CD14-positive monocyte (primary cell): Measurements from ENCODE around the gene ANKRD9. TPM values are rescaled to one million over a fixed set of nuclear protein-coding genes. Genes with fewer than 3 reads are reported as not detected.

Source experiments
- DNase-seq, 3 donors: peaks; one replicate each; pipeline ENCODE4 v3.0.0-alpha.2; 2011 to 2022
- H2AFZ ChIP-seq: 2 replicates; pipeline ENCODE4 v1.6.0; 2012; ENCODE audit warnings: mild to moderate bottlenecking, low read depth, low read length, inconsistent platforms; ENCODE audit not compliant: insufficient read depth, poor library complexity, severe bottlenecking
- H3K27ac ChIP-seq, 2 donors: 1 replicate in 1 of 2; 2 replicates in 1 of 2; pipeline ENCODE4 v1.5.1; 2012 to 2013; ENCODE audit warnings: low read length in 2 of 2, control low read depth in 1 of 2, inconsistent platforms in 1 of 2, low read depth in 1 of 2, mild to moderate bottlenecking in 1 of 2
- H3K27me3 ChIP-seq, 2 donors: one replicate each; pipeline versions ENCODE4 v1.6.0 to v1.6.1; 2011 to 2013; ENCODE audit warnings: low read length in 2 of 2; ENCODE audit not compliant: control insufficient read depth in 2 of 2, insufficient read depth in 2 of 2
- H3K36me3 ChIP-seq, 2 donors: replicated peaks in 1 of 2; 1 replicate in 1 of 2; 2 replicates in 1 of 2; pipeline versions ENCODE4 v1.5.1 to v1.6.1; 2012 to 2013; ENCODE audit warnings: low read length in 2 of 2, control low read depth in 1 of 2, inconsistent platforms in 1 of 2, mild to moderate bottlenecking in 1 of 2; ENCODE audit not compliant: insufficient read depth in 2 of 2, control insufficient read depth in 1 of 2
- H3K4me1 ChIP-seq, 2 donors: 1 replicate in 1 of 2; 2 replicates in 1 of 2; pipeline versions ENCODE4 v1.5.1 to v1.6.1; 2012 to 2013; ENCODE audit warnings: low read length in 2 of 2, control low read depth in 1 of 2, inconsistent platforms in 1 of 2, mild to moderate bottlenecking in 1 of 2, moderate library complexity in 1 of 2; ENCODE audit not compliant: insufficient read depth in 2 of 2, control insufficient read depth in 1 of 2
- H3K4me2 ChIP-seq: replicated peaks from 2 replicates; pipeline ENCODE3; 2012; ENCODE audit warnings: low read length, moderate library complexity, mild to moderate bottlenecking; ENCODE audit not compliant: poor library complexity, severe bottlenecking; ENCODE audit errors: extremely low read depth
- H3K4me3 ChIP-seq, 3 experiments: fragments of 200-600 bp in 1 of 3; sonication (generic) in 1 of 3; replicated peaks in 1 of 3; 1 replicate in 2 of 3; 2 replicates in 1 of 3; pipeline ENCODE4 v1.5.1; 2011 to 2013; ENCODE audit warnings: low read length in 3 of 3, mild to moderate bottlenecking in 3 of 3, control low read depth in 2 of 3, low read depth in 2 of 3, inconsistent platforms in 1 of 3, moderate library complexity in 1 of 3
- H3K79me2 ChIP-seq: 2 replicates; pipeline ENCODE4 v1.6.0; 2012; ENCODE audit warnings: mild to moderate bottlenecking, control low read depth, inconsistent platforms, low read length, moderate library complexity; ENCODE audit not compliant: insufficient read depth
- H3K9ac ChIP-seq: 2 replicates; pipeline ENCODE4 v1.6.0; 2017; ENCODE audit warnings: low read length, mild to moderate bottlenecking; ENCODE audit not compliant: insufficient read depth, poor library complexity, severe bottlenecking
- H3K9me3 ChIP-seq, 2 donors: replicated peaks in 1 of 2; 1 replicate in 1 of 2; 2 replicates in 1 of 2; pipeline versions ENCODE4 v1.5.1 to v1.6.1; 2012 to 2013; ENCODE audit warnings: low read length in 2 of 2, control low read depth in 1 of 2; ENCODE audit not compliant: control insufficient read depth in 1 of 2, insufficient read depth in 1 of 2
- H4K20me1 ChIP-seq: 2 replicates; pipeline ENCODE4 v1.6.0; 2012; ENCODE audit warnings: mild to moderate bottlenecking, low read length, control low read depth, moderate library complexity; ENCODE audit not compliant: insufficient read depth
- H3K27ac Mint-ChIP-seq, 7 donors: one replicate each; pipeline ENCODE4 v1.8.0; 2020; ENCODE audit warnings: mild to moderate bottlenecking in 7 of 7, mixed read lengths in 7 of 7, moderate library complexity in 6 of 7, inconsistent platforms in 2 of 7
- H3K27me3 Mint-ChIP-seq, 3 donors: one replicate each; pipeline ENCODE4 v1.8.0; 2021 to 2022; ENCODE audit warnings: low read depth in 3 of 3, mild to moderate bottlenecking in 3 of 3, mixed read lengths in 3 of 3, moderate library complexity in 3 of 3, inconsistent platforms in 1 of 3
- H3K36me3 Mint-ChIP-seq, 2 donors: one replicate each; pipeline ENCODE4 v1.8.0; 2020; ENCODE audit warnings: mixed read lengths in 2 of 2, inconsistent platforms in 1 of 2, mild to moderate bottlenecking in 1 of 2
- H3K4me1 Mint-ChIP-seq: one replicate; pipeline ENCODE4 v1.8.0; 2020; ENCODE audit warnings: mild to moderate bottlenecking, mixed read lengths
- H3K4me3 Mint-ChIP-seq, 2 donors: one replicate each; pipeline ENCODE4 v1.8.0; 2020; ENCODE audit warnings: mild to moderate bottlenecking in 2 of 2, mixed read lengths in 2 of 2, moderate library complexity in 1 of 2
- H3K9me3 Mint-ChIP-seq, 7 donors: one replicate each; pipeline ENCODE4 v1.8.0; 2020 to 2022; ENCODE audit warnings: mixed read lengths in 7 of 7, mild to moderate bottlenecking in 6 of 7, moderate library complexity in 6 of 7, inconsistent platforms in 2 of 7
- CTCF ChIP-seq: fragments of 200-600 bp; IDR thresholded peaks from one replicate; pipeline ENCODE4 v1.8.0; 2022; ENCODE audit warnings: antibody characterized with exemption, mild to moderate bottlenecking
- WGBS: methylation state at CpG from one replicate; pipeline ENCODE4 v1.1.5; 2013; ENCODE audit warnings: missing lambda C conversion rate; ENCODE audit not compliant: insufficient coverage; 5-methylcytosine and 5-hydroxymethylcytosine counted together
- intact Hi-C, 2 donors: fragments of 100-400 bp; cut with micrococcal nuclease; formaldehyde crosslinking; loops; one replicate each; pipeline versions ENCODE4 v1.15.0 to v1.15.1; 2023
- polyA plus RNA-seq, 3 donors: library from polyadenylated mRNA; depleted of rRNA in 1 of 3; unstranded in 2 of 3; stranded (reverse) in 1 of 3; fragments of 300-500 nt in 2 of 3; fragments of >200 nt in 1 of 3; fragmentation: Illumina TruSeq in 2 of 3; gene quantifications; 1 replicate in 2 of 3; 2 replicates in 1 of 3; pipeline ENCODE4 v1.2.3, GENCODE V29; 2012 to 2021

Gene ANKRD9
- polyA plus RNA-seq, 3 donors = 0.43 to 10.8 (median 0.83) TPM

GRCh38 chr14:102479107-102479506 is 30.5 kb downstream of the ANKRD9 start:
- H3K36me3 Mint-ChIP-seq = peaks cover 26 to 32% of the 10 kb centered on the region in 2 donors
- Histone ChIP-seq H3K36me3 (peaks cover 8 to 14% of the 10 kb centered on the region in 2 donors), H2AFZ (no peak overlapping the region), H4K20me1 (no peaks in the 10 kb centered on the region), H3K4me1 (peaks cover 3 to 5% of the 10 kb centered on the region in 2 donors), H3K9me3 (no peaks in the 10 kb centered on the region), H3K79me2 (no peaks in the 10 kb centered on the region), H3K4me2 (no peak overlapping the region), H3K9ac (no peak overlapping the region), H3K27ac (peak overlapping the region in 1 of 2 donors; percentile 69), H3K27me3 (no peaks in the 10 kb centered on the region), H3K4me3 (no peak overlapping the region)
- H3K27ac Mint-ChIP-seq = peak overlapping the region in 5 of 7 donors; percentile 1 to 73 (median 64)
- no peak overlapping the region for H3K4me3 Mint-ChIP-seq
- peaks cover 0 to 12% (median 4%) of the 10 kb centered on the region in 7 donors for H3K9me3 Mint-ChIP-seq
- H3K4me1 Mint-ChIP-seq = peaks cover 11% of the 10 kb centered on the region
- H3K27me3 Mint-ChIP-seq = no peaks in the 10 kb centered on the region
- intact Hi-C loops = no loop called here
- 92% methylated on average over 2 of the region's 2 CpGs for WGBS
- no peak for TF ChIP-seq CTCF
- no peak for DNase-seq

GRCh38 chr14:102474934-102475333 is 34.6 kb downstream of the ANKRD9 start:
- no peak for DNase-seq
- H2AFZ ChIP-seq = no peak overlapping the region
- Mint-ChIP-seq H3K36me3 (peaks cover 35 to 56% of the 10 kb centered on the region in 2 donors), H3K4me1 (peaks cover 10% of the 10 kb centered on the region), H3K27me3 (no peaks in the 10 kb centered on the region), H3K27ac (peak overlapping the region in 2 of 7 donors; percentile 41 to 64), H3K4me3 (no peak overlapping the region), H3K9me3 (no peaks in the 10 kb centered on the region)
- peaks cover 20 to 42% of the 10 kb centered on the region in 2 donors for H3K36me3 ChIP-seq
- H3K27me3 ChIP-seq = no peaks in the 10 kb centered on the region
- H3K4me2 ChIP-seq = no peak overlapping the region
- no peak overlapping the region for H3K27ac ChIP-seq
- TF ChIP-seq CTCF = no peak
- H3K4me3 ChIP-seq = no peak overlapping the region
- H3K79me2 ChIP-seq = no peaks in the 10 kb centered on the region
- H3K4me1 ChIP-seq = peaks cover 3 to 5% of the 10 kb centered on the region in 2 donors
- intact Hi-C loops = no loop called here
- 79% methylated on average over 4 of the region's 5 CpGs for WGBS
- no peaks in the 10 kb centered on the region for H3K9me3 ChIP-seq
- no peak overlapping the region for H3K9ac ChIP-seq
- no peaks in the 10 kb centered on the region for H4K20me1 ChIP-seq
